Sigmoid colon (tissue), 7 donors: ENCODE data around the gene SLIT3. TPM values are rescaled to one million over a fixed set of nuclear protein-coding genes. Genes with fewer than 3 reads are reported as not detected.

Source experiments
- DNase-seq: peaks from one replicate; pipeline ENCODE4 v3.0.0-alpha.2; 2019
- H3K27ac ChIP-seq, 4 donors: fragments of 200-600 bp; sonication (generic); one replicate each; pipeline ENCODE4 v1.5.1; 2016 to 2019; ENCODE audit warnings: mild to moderate bottlenecking in 1 of 4
- H3K27me3 ChIP-seq, 3 donors: fragments of 200-600 bp; sonication (generic); one replicate each; pipeline ENCODE4 v1.5.1; 2019; ENCODE audit warnings: mild to moderate bottlenecking in 1 of 3
- H3K36me3 ChIP-seq, 4 donors: fragments of 200-600 bp; sonication (generic); one replicate each; pipeline ENCODE4 v1.5.1; 2016 to 2019
- H3K4me1 ChIP-seq, 4 donors: fragments of 200-600 bp; sonication (generic); one replicate each; pipeline ENCODE4 v1.5.1; 2017 to 2019
- H3K4me3 ChIP-seq, 4 donors: fragments of 200-600 bp; sonication (generic); one replicate each; pipeline ENCODE4 v1.5.1; 2017 to 2019; ENCODE audit warnings: mild to moderate bottlenecking in 2 of 4, moderate library complexity in 1 of 4
- H3K9me3 ChIP-seq, 4 donors: fragments of 200-600 bp in 3 of 4; sonication (generic) in 3 of 4; one replicate each; pipeline versions ENCODE4 v1.5.1 to v1.6.1; 2013 to 2019
- CTCF ChIP-seq, 4 experiments: fragments of 450-650 bp in 3 of 4; fragments of 200-600 bp in 1 of 4; IDR thresholded peaks; one replicate each; pipeline ENCODE4 v1.5.1; 2016 to 2019; ENCODE audit warnings: antibody characterized with exemption in 4 of 4, mild to moderate bottlenecking in 3 of 4, moderate library complexity in 2 of 4
- EP300 ChIP-seq, 4 donors: sonication (generic); formaldehyde crosslinking; IDR thresholded peaks; one replicate each; pipeline ENCODE4 v1.6.1; 2017; ENCODE audit warnings: antibody characterized with exemption in 4 of 4
- POLR2A ChIP-seq, 2 donors: fragments of 450-650 bp; IDR thresholded peaks; one replicate each; pipeline ENCODE4 v1.6.1; 2016; ENCODE audit warnings: antibody characterized with exemption in 2 of 2, mild to moderate bottlenecking in 2 of 2, moderate library complexity in 2 of 2
- POLR2AphosphoS5 ChIP-seq, 4 donors: sonication (generic); formaldehyde crosslinking; IDR thresholded peaks; one replicate each; pipeline ENCODE4 v1.6.1; 2017; ENCODE audit warnings: antibody characterized with exemption in 4 of 4
- WGBS, 2 donors: extraction: QIAGEN DNeasy Blood & Tissue Kit; methylation state at CpG; one replicate each; pipeline ENCODE4 v1.1.7; 2013; 5-methylcytosine and 5-hydroxymethylcytosine counted together
- intact Hi-C: fragments of 100-400 bp; cut with DNase I; formaldehyde crosslinking; loops from one replicate; pipeline ENCODE4 v1.15.1; 2023
- polyA plus RNA-seq, 3 donors: library from polyadenylated mRNA; stranded (reverse); fragments of 200-250 nt; gene quantifications; one replicate each; pipeline ENCODE4 v1.2.3, GENCODE V29; 2013
- total RNA-seq, 4 donors: library from RNA; depleted of rRNA; stranded (reverse); fragments of >200 nt; gene quantifications; one replicate each; pipeline ENCODE4 v1.1.0, GENCODE V29; 2016
- donor health status: healthy with polysubstance abuse.
- donor health status: Bipolar disorder and iron deficiency.
- donor health status: healthy.

Gene SLIT3
- total and polyA plus RNA-seq, 7 donors, result 0.23 to 46.3 (median 30.0) TPM

- Histone ChIP-seq H3K4me1 (peaks cover 0 to 18% (median 7%) of the 10 kb centered on the region in 4 donors), H3K9me3 (no peaks in the 10 kb centered on the region), H3K36me3 (no peaks in the 10 kb centered on the region), H3K4me3 (no peak overlapping the region), H3K27me3 (no peaks in the 10 kb centered on the region), H3K27ac (no peak overlapping the region)
- DNase-seq, result no peak
- TF ChIP-seq POLR2A (IDR thresholded peaks at IDR 0.05) (no peak), POLR2AphosphoS5 (IDR thresholded peaks at IDR 0.05) (no peak), CTCF (IDR thresholded peaks at IDR 0.05) (no peak), EP300 (IDR thresholded peaks at IDR 0.05) (no peak)
- intact Hi-C loops, result no loop called here
- WGBS, 2 donors, result 21 to 60% methylated on average over 1 of the region's 1 CpG
Measured at GRCh38 chr5:169258372-169259000, 42.5 kb downstream of the SLIT3 start.

GRCh38 chr5:169256191-169256590, 44.7 kb downstream of the SLIT3 start:
- WGBS, 2 donors, result 87 to 91% methylated on average over 5 of the region's 5 CpGs

GRCh38 chr5:169253071-169253470, 47.9 kb downstream of the SLIT3 start:
- 80 to 82% methylated on average over 3 of the region's 3 CpGs for WGBS, 2 donors
- no peaks in the 10 kb centered on the region for H3K27me3 ChIP-seq
- TF ChIP-seq POLR2AphosphoS5 (IDR thresholded peaks at IDR 0.05), result no peak
- TF ChIP-seq EP300 (IDR thresholded peaks at IDR 0.05), result no peak
- no peak for TF ChIP-seq POLR2A (IDR thresholded peaks at IDR 0.05)
- TF ChIP-seq CTCF (IDR thresholded peaks at IDR 0.05), result no peak
- no peak for DNase-seq
- no peak overlapping the region for H3K27ac ChIP-seq
- H3K4me3 ChIP-seq, result no peak overlapping the region
- H3K36me3 ChIP-seq, result peaks cover 0 to 22% (median 3%) of the 10 kb centered on the region in 4 donors
- no peaks in the 10 kb centered on the region for H3K9me3 ChIP-seq
- H3K4me1 ChIP-seq, result no peaks in the 10 kb centered on the region
- intact Hi-C loops, result no loop called here

More at GRCh38 chr5:169256191-169256590, 44.7 kb downstream of the SLIT3 start:
- no peak overlapping the region for H3K27ac ChIP-seq
- TF ChIP-seq POLR2A (IDR thresholded peaks at IDR 0.05), result no peak
- no peak for TF ChIP-seq EP300 (IDR thresholded peaks at IDR 0.05)
- no peak for TF ChIP-seq POLR2AphosphoS5 (IDR thresholded peaks at IDR 0.05)
- TF ChIP-seq CTCF (IDR thresholded peaks at IDR 0.05), result no peak
- H3K36me3 ChIP-seq, result peaks cover 0 to 2% (median 0%) of the 10 kb centered on the region in 4 donors
- no peaks in the 10 kb centered on the region for H3K27me3 ChIP-seq
- no peak for DNase-seq
- H3K9me3 ChIP-seq, result no peaks in the 10 kb centered on the region
- H3K4me3 ChIP-seq, result no peak overlapping the region
- peaks cover 0 to 10% (median 4%) of the 10 kb centered on the region in 4 donors for H3K4me1 ChIP-seq
- intact Hi-C loops, result no loop called here

- Histone ChIP-seq H3K36me3 (peaks cover 0 to 22% (median 3%) of the 10 kb centered on the region in 4 donors), H3K27ac (no peak overlapping the region), H3K4me3 (no peak overlapping the region), H3K9me3 (no peaks in the 10 kb centered on the region), H3K4me1 (no peaks in the 10 kb centered on the region), H3K27me3 (no peaks in the 10 kb centered on the region)
- 89 to 91% methylated on average over 8 of the region's 8 CpGs for WGBS, 2 donors
- DNase-seq, result no peak
- intact Hi-C loops, result no loop called here
- TF ChIP-seq POLR2A (IDR thresholded peaks at IDR 0.05) (no peak), EP300 (IDR thresholded peaks at IDR 0.05) (no peak), POLR2AphosphoS5 (IDR thresholded peaks at IDR 0.05) (no peak), CTCF (IDR thresholded peaks at IDR 0.05) (no peak)
Measured at GRCh38 chr5:169251333-169252084, 49.4 kb downstream of the SLIT3 start.
